ENCODE data around the gene RIT1.
A peak's percentile ranks its signal among the peaks of the same experiment; 100 is the strongest.

The RIT1 gene

DNA sequence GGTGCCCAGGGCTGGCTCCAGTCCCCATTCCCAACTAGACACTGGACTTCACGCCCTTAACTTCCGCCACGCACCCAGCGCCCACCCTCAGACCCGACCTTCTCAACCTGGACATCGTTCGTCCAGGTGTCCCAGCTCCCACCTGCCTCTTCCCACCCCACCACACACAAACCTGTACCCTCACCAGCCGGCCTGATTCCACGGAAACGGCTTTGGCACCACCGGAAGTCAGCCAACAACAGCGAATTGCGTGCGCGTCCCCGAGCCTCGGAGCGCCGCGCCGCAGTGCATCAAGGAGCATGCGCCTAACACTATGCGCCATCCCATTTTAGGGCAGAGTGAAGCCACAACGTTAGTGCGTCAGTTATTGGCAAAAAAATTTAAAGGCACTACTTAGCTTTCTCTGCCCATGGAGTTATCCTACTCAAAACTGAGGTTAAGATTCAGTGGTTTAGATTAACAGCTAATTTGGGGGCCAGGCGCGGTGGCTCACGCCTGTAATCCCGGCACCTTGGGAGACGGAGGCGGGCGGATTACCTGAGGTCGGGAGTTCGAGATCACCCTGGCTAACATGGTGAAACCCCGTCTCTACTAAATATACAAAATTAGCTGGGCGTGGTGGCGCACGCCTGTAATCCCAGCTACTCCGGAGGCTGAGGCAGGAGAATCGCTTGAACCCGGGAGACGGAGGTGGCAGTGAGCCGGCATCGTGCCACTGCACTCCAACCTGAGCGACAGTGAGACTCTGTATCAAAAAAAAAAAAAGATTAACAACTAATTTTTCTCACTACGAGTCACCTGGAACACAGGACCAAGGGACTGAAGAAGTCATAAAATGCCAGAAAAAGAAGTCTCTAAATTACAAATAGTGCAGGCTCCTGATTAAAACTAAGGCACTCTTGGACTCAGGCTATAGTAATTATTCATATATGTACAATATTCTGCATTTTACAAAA lies 53.9 kb downstream of the RIT1 start, which contains the start of gene GON4L:
TSS of gene GON4L (minus strand) at position 240 of the 956 bp plus-strand sequence. CDS start 3,434 bp downstream, outside the sequence.
- peak; percentile 79 for DNase-seq (ENCODE audit: low read depth)

DNA sequence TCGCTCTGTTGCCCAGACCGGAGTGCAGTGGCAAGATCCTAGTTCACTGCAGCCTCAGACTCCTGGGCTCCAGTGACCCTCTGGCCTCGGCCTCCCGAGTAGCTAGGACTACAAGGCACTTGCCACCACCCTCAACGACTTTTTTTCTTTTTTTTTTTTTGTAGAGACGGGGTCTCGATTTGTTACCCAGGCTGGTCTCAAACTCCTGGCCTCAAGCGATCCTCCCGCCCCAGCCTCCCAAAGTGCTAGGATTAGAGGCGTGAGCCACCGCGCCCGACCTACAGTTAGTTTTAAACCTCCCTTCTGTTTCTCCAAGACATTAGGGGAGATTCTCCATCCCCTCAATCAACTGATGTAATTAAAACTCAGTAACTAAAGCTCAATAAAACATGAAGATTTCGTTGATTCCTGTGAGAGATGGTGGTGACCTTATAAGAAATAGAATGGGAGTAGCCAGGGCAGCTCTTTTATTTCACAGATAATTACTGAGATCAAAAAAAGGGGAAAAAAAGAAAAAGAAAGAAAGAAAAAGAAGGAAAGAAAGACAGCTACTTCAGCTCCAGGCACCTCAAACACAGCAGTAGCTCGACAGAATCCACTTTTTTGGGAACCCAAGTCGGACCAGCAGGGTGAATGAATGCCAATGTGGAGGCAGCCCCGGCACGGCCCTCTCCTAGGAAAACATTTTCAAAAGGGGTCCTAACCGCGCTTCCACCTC lies 54.7 kb downstream of the RIT1 start:
- no peak for DNase-seq (ENCODE audit: low read depth)

DNA sequence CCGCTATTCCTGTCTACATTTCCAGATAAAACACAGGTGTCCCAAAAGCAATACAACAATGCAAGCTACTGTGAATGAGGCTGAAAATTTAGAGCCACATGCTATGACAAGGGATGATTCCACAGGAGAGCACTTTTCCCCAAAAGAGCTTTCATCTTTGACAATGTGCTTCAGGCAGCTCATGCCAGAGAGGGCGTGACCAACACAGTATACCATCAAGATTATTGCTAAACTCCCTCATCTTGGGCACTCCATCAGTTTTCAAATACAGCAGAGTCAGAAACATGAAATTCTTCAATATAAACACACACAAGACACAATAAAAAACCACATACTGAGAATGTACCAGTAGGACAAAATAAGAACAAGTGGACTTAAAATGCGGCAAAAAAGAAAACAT lies 60.8 kb downstream of the RIT1 start:
- no peak for DNase-seq (ENCODE audit: low read depth)

- no peak for DNase-seq (ENCODE audit: low read depth)
Observed at GRCh38 chr1:155847823-155848529, 63.2 kb downstream of the RIT1 start.
